ENCODE measurements around the gene COX4I1.
"Not testable (repeated sequence)": the region's sequence is repeated elsewhere in the genome, so short reads cannot be mapped to it uniquely, and the experiment has no call there.

The COX4I1 gene

DNA sequence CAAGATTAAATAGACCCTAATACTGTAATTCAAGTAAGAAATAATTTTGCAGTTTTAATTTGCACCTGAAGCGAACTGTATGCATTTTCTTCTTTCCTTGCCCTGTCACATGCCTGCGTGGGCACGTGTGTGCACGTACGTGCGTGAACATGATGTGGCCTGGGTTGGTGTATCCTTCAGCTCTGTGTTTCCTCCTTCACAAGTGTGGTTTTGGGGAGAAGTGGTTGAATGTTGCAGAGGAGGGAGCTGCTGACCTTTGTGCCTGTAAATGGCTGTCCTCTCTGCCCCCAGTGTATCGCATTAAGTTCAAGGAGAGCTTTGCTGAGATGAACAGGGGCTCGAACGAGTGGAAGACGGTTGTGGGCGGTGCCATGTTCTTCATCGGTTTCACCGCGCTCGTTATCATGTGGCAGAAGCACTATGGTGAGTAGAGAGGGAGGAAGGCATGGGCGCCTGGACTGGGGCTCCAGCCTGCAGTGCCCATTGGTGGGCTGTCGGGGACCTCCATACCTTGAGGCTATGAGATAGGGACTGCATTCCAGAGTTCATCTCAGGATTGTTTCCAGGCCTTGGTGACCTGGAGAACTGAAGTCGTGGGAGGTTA, 6.0 kb downstream of the COX4I1 start:
- no peak for DNase-seq

DNA sequence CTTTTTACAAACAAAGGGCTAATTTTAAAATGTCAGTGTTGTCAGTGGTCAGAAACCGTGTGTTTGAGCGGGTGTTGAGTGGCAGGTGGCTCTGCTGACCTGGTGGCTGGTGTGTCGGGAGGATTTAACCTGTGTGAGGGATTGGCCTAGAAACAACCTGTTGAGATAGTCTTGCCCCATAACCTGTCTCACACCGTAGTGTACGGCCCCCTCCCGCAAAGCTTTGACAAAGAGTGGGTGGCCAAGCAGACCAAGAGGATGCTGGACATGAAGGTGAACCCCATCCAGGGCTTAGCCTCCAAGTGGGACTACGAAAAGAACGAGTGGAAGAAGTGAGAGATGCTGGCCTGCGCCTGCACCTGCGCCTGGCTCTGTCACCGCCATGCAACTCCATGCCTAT, 7.0 kb downstream of the COX4I1 start:
- no peak for DNase-seq

GRCh38 chr16:85807340-85807739, 7.8 kb downstream of the COX4I1 start:
- DNase-seq: not testable (repeated sequence)

GRCh38 chr16:85808104-85808503, 8.6 kb downstream of the COX4I1 start:
- not testable (repeated sequence) for DNase-seq

GRCh38 chr16:85808926-85809325, 9.4 kb downstream of the COX4I1 start:
- DNase-seq: no peak

GRCh38 chr16:85809645-85810044, 10.2 kb downstream of the COX4I1 start:
- no peak for DNase-seq

DNA sequence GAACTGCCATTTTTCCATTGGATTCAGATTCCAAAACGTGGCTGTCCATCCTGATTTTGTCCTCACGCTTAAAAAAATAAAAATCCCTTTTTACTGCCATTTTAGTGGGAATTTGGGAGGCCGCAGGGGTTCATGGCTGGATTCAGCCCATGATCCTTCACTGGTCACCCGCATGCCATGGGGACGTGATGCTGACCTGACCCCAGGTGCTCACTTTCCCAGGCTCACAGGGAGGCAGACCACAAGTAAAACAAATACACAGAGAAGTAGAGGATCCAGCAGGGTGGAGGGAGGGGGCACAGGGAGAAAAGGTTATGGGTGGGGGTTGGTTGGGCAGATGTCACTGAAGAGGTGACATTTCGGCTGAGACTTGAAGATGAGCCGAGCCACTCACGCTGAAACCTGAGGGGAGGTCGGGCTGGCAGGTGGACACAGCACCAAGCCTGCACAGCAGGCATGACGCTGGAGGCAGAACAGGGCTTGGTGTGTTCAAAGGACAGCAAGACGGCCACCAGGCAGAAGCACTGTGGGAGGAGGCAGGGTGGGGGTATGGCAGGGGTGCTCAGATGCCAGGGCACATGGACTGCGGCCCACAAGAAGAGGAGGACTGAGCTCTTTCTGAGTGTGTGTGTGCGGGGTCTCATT, 10.7 kb downstream of the COX4I1 start:
- DNase-seq: no peak

GRCh38 chr16:85810742-85811115, 11.2 kb downstream of the COX4I1 start:
- no peak for DNase-seq

DNA sequence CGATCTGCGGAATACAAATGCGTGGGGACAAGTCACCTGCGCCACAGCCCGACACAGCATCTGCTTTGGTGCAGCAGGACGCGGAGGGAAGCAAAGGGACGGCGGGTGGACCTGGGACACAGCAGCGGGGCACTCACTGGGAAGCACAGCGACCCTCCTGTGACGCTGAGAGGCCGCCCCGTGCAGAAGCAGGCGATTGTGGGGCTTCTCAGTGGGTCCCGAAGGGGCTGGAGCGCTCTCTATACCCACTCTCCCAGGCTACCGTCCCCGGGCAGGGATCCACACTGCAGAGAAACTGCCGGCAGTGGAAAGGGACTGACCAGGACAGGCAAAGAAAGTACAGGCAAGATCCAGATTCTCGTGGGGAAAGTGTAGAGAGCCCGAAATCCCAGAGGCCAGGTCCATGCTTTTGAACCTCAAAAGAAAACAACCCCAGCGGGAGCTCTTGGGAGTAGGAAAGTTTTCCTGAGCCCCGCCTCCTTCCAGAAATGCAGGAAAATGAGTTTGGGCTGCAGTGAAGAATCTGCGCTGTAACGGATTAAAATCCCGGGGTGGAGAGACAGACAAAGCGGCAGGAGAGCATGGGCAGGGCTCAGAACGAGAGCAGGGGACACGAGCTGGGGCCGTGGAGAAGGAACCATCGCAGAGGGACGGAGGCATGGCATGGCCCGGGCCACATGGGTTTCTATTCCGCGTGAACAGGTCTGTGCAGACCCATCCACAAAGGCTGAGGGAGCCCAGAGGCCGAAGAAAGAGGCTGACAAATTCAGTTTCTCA, 12.7 kb downstream of the COX4I1 start:
- no peak for DNase-seq

GRCh38 chr16:85812811-85813700, 13.6 kb downstream of the COX4I1 start:
- DNase-seq: no peak

DNA sequence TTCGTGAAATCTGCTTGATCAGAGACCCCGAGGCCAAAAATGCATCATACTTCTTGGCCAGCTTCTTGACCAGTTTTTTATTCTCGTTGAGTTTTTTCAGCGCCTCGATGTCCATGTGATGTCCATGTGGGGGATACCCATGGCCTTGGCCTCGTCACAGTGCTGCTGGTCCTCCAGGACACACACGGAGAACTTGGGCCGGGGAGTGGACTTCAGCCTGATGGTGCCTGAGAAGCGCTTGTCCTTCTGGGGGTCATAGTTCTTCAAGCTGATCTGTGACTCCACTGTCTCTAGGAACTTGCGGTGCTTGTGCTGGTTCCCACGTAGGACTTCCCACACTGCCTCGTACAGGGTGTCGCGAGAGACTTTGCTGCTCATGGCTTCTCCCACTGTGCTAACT, 16.7 kb downstream of the COX4I1 start:
- no peak for DNase-seq

DNA sequence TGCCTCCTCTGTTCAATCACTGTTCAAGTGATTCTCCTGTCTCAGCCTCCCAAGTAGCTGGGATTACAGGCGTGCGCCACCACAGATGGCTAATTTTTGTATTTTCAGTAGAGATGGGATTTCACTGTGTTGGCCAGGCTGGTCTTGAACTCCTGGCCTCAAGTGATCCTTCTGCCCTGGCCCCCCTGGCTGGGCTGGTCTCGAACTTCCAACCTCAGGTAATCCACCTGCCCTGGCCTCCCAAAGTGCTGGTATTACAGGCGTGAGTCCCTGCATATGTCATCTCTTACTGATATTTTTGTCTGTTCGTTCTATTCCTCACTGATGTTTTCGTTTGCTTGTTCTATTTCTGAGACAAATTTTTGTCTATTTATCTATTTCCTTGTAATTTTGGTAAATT, 17.7 kb downstream of the COX4I1 start:
- DNase-seq: not testable (repeated sequence)

- DNase-seq: peak; percentile 27
Observed at GRCh38 chr16:85819245-85819644, 19.8 kb downstream of the COX4I1 start.

DNA sequence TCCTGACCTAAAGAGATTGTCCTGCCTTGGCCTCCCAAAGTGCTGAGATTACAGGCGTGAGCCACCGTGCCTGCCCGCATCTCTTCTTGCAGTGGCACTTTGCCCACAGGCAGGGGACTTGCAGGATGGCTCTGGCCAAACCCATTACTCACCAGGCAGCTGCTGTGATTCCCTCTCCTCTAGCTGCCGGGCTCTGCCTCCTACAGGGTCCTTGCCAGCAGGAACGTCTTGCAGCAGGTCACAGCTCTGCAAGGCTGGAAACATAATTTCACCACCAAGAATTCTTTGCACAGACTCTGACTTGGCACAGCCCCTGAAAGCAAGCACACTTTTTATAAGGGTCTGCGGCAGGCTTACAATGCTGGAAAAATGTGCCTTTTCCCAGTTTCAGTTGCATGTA, 20.3 kb downstream of the COX4I1 start:
- DNase-seq: no peak

DNA sequence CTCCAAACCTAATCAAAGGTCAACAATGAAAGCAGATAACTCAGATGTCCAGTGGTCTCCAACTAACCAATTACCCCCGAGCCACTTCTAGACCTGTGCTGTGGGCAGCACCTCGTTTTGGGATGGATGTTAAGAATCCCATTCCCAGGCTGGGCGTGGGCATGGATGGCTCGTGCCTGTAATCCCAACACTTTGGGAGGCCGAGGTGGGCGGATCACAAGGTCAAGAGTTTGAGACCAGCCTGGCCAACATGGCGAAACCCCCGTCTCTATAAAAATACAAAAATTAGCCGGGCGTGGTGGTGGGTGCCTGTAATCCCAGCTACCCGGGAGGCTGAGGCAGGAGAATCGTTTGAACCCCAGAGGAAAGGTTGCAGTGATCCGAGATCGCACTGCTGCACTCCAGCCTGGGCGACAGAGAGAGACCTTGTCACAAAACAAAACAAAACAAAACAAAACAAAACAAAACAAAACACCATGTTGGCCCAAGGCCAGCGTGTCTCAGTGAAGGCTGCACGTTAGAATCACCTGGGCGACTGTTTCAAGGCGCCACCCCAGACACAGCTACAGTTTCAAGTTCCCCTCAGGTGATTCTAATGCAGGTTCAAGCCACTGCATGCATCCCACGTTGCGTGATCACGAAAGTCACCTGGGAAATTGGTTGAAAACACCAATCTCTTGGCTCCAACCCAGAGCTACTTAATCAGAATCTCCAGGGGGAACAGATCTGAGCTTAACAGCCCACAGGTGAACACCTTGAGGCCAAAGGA, 21.3 kb downstream of the COX4I1 start:
- no peak for DNase-seq

- DNase-seq: peak; percentile 30
Observed at GRCh38 chr16:85821390-85822135, 22.1 kb downstream of the COX4I1 start.

GRCh38 chr16:85822145-85822544, 22.6 kb downstream of the COX4I1 start:
- no peak for DNase-seq

DNA sequence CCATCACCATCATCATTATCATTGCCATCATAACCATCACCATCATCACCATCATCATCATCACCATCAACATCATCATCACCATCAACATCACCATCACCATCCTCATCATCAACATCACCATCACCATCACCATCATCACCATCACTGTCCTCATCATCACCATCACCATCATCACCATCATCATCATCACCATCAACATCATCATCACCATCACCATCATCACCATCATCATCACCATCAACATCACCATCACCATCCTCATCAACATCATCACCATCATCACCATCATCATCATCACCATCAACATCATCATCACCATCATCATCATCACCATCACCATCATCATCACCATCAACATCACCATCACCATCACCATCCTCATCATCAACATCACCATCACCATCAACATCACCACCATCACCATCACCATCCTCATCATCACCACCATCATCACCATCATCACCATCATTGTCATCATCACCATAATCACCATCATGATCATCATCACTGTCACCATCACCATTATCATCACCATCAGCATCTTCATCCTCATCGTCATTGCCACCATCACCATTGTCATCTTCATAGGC, 23.9 kb downstream of the COX4I1 start:
- no peak for DNase-seq

DNA sequence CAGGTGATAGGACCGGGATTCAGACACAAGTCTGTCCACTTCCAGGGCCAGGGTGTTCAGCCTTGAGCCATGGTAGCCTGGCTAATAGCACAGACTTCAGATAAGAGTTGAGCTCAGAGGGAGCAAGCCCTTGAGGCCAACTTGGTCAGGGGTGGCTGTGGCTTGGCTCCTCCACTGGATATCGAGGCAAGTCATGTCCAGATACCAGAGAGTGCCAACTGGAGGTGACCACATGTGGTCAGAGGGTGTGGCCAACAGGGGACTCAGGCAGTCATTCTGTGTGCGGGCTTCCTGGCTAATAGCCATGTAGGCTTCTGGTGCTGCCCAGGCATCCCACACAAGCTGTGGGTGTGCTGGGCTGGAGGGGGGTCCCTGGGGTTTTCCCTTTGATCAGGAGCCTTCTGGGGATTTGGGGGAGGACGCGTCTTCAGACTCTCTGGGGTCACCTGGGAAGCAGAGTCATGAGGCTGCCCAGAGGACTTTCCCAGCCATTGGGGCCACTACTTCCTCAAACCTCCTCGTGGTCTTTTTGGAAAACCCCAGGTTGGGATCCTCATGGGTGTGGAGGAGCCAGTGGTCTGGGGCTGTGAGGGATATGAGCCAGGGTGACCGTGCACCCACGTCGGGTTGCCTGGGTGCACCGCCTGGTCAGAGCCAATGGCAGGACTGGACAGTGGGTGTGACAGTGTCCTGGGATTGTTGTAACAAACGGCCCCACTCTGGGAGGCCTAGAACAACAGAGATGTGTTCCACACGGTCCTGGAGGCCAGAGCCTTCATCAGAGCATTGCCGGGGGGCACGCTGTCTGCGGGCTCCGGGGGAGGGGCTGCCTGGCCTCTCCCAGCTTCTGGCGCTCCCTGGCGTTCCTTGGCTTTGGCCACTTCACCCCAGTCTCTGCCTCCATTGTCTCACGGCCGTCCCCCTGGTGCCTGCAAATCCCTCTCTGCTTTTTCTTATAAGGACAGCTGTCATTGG, 25.0 kb downstream of the COX4I1 start:
- no peak for DNase-seq

- no peak for DNase-seq
Observed at GRCh38 chr16:85825326-85825725, 25.8 kb downstream of the COX4I1 start.

Data from NCI-H2029 (cell line).